Mucosa of rectum (tissue), 2 donors: ENCODE data around the gene MANSC4.

Source experiments
- H3K27ac ChIP-seq, 2 donors: one replicate each; pipeline ENCODE4 v1.7.0; 2013; ENCODE audit warnings: inconsistent platforms in 2 of 2, low read depth in 2 of 2, low read length in 2 of 2
- H3K27me3 ChIP-seq, 2 donors: one replicate each; pipeline ENCODE4 v1.7.0; 2013; ENCODE audit warnings: low read length in 2 of 2; ENCODE audit not compliant: control insufficient read depth in 2 of 2, insufficient read depth in 2 of 2
- H3K36me3 ChIP-seq, 2 donors: one replicate each; pipeline ENCODE4 v1.7.0; 2013; ENCODE audit warnings: low read length in 2 of 2; ENCODE audit not compliant: control insufficient read depth in 2 of 2, insufficient read depth in 2 of 2
- H3K4me1 ChIP-seq, 2 donors: one replicate each; pipeline ENCODE4 v1.7.0; 2013; ENCODE audit warnings: low read length in 2 of 2, mild to moderate bottlenecking in 1 of 2; ENCODE audit not compliant: control insufficient read depth in 2 of 2, insufficient read depth in 2 of 2
- H3K4me3 ChIP-seq, 2 donors: one replicate each; pipeline ENCODE4 v1.7.0; 2013; ENCODE audit warnings: low read length in 2 of 2
- H3K9ac ChIP-seq, 2 donors: one replicate each; pipeline ENCODE4 v1.7.0; 2013; ENCODE audit warnings: low read length in 2 of 2, low read depth in 1 of 2, mild to moderate bottlenecking in 1 of 2
- H3K9me3 ChIP-seq, 2 donors: one replicate each; pipeline ENCODE4 v1.7.0; 2013; ENCODE audit warnings: low read length in 2 of 2; ENCODE audit not compliant: control insufficient read depth in 2 of 2
- donor health status: healthy.
- donor health status: Normal muscosa, but diverticular disease.

The MANSC4 gene

GRCh38 chr12:27732281-27732680 is 47.8 kb downstream of the MANSC4 start:
- peaks cover 14 to 28% of the 10 kb centered on the region in 2 donors for H3K36me3 ChIP-seq
- peaks cover 0 to 4% of the 10 kb centered on the region in 2 donors for H3K4me1 ChIP-seq
- no peaks in the 10 kb centered on the region for H3K27me3 ChIP-seq
- H3K9me3 ChIP-seq, result no peaks in the 10 kb centered on the region
- H3K27ac ChIP-seq, result no peak overlapping the region
- no peak overlapping the region for H3K9ac ChIP-seq
- no peak overlapping the region for H3K4me3 ChIP-seq

DNA sequence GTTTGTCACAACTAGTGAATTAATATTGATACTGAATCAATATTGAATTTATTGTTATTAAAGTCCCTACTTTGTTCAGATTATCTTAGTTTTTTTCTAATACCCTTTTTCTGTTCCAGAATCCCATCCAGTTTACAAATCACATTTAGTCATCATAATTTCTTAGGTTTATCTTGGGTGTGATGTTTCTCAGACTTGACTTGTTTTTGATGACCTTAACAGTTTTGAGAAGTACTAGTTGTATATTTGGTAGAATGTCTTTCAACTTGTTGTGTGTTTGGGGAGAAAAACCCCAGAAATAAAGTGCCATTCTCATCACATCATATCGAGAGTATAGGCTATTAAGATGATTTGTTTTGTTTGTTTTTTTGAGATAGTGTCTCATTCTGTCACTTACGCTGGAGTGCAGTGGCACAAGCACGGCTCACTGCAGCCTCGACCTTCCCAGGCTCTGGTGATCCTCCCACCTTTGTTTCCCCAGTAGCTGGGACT is 49.9 kb downstream of the MANSC4 start:
- H3K4me1 ChIP-seq, result peaks cover 0 to 4% of the 10 kb centered on the region in 2 donors
- peaks cover 6 to 23% of the 10 kb centered on the region in 2 donors for H3K36me3 ChIP-seq
- no peak overlapping the region for H3K4me3 ChIP-seq
- no peaks in the 10 kb centered on the region for H3K27me3 ChIP-seq
- H3K9me3 ChIP-seq, result no peaks in the 10 kb centered on the region
- no peak overlapping the region for H3K9ac ChIP-seq
- H3K27ac ChIP-seq, result no peak overlapping the region

- Histone ChIP-seq H3K4me3 (no peak overlapping the region), H3K36me3 (peaks cover 12 to 32% of the 10 kb centered on the region in 2 donors), H3K9ac (no peak overlapping the region), H3K27ac (no peak overlapping the region), H3K27me3 (no peaks in the 10 kb centered on the region), H3K9me3 (no peaks in the 10 kb centered on the region), H3K4me1 (no peaks in the 10 kb centered on the region)
These were observed 56.8 kb downstream of the MANSC4 start for GRCh38 chr12:27723212-27723611.
